ENCODE measurements around the gene EOLA1.
A peak's percentile ranks its signal among the peaks of the same experiment; 100 is the strongest.
"Not testable (repeated sequence)": the region's sequence is repeated elsewhere in the genome, so short reads cannot be mapped to it uniquely, and the experiment has no call there.

EOLA1 gene

GRCh38 chrX:149540621-149541520 is at the start of gene EOLA1:
TSS of gene EOLA1 (plus strand) at chrX:149541012. CDS start at chrX:149545631, 4,619 bp downstream.
- DNase-seq (ENCODE audit: low spot score): peak; percentile 81

DNA sequence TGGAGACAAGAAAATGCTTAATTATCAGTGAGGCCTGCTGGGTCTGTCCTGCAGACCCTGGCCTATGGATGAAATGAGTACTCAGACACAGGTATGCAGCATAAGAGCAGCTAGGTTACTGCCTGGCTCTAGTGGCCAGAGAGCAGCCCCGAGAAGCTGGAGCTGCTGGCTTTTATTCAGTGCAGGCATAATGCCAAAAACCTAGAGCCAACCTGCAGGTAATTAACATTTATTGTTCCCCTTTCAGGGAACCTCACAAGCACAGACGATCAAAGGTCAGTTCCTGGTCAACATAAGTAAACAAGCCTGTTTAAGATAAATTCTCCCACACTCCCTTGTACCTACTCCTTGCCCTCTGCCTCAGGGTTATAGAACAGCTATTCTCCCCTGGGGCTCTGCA is 49.0 kb upstream of the EOLA1 start:
- peak; percentile 55 for DNase-seq (ENCODE audit: low spot score)

GRCh38 chrX:149493567-149494562 is 46.9 kb upstream of the EOLA1 start:
- no peak for DNase-seq (ENCODE audit: low spot score)

DNA sequence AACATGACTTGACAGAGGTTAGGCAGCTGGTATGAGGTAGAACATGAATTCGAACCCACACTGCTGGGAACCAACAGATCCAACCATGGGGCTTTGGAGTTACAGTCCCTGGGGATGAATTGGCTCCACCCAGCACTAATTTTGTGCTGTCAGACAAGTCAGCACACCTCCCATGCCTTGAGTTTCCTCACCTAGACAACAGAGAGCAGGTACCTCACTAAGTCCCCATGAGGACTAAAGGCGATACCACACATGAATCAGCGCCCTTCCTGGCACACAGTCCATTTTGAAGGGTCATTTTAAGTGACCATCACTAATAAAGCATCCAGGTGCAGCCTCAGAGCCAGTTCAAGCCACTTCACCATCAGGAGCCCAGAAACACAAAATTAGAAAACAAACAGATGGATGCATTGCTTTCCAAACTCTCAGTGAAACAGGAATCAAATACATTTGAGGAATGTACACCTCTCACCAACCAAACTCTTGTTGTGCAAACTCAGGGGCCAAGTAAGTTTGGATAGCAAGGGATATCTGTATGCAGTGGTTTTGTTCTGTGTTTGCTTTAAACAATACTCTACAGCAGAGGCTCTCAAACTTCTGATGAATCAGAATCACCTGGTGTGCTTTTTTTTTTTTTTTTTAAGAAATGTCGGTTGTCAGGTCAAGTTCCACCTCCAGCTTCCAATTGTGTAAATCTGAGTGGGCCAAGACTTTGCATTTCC is 45.8 kb upstream of the EOLA1 start:
- DNase-seq (ENCODE audit: low spot score): no peak

GRCh38 chrX:149495573-149496071 is 45.2 kb upstream of the EOLA1 start:
- peak; percentile 67 for DNase-seq (ENCODE audit: low spot score)

DNA sequence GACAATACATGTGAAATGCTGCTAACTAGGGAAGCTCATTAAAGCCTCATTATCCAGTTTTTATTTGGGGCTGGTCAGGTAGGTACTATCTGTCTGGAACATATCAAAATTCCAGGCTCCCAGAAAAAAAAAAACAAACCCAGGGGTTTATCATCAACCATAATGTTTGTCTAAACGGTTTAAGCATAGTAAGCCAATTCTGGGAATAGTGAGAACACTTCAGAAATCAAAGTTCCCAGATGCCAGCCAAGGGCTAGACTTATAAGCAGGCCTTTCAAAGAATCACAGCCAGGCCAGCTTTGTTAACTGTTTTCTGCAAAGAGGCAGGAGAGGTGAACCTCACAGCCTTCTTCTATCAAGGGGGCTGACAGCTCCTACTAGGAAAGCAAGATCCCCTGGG is 43.8 kb upstream of the EOLA1 start:
- DNase-seq (ENCODE audit: low spot score): no peak

DNA sequence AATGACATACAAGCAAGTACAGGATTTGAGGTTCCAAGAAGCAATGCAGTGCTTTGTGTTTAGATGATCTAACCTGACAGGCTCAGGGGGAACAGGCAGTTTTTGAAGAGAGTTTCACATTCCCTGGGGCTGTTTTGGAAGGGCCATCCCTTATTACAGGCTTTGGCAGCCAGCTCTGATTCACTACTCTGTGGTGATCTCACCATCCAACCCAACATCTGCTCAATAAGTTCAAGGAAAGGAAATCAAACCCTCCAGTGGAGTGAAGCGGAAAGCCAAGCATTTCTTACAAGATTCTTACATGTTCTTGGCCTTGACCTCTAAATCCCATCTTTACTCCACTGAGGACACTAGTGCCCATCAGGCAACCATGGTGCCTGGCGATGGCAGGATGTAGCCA is 43.2 kb upstream of the EOLA1 start:
- no peak for DNase-seq (ENCODE audit: low spot score)

GRCh38 chrX:149498767-149499166 is 42.0 kb upstream of the EOLA1 start:
- no peak for DNase-seq (ENCODE audit: low spot score)

DNA sequence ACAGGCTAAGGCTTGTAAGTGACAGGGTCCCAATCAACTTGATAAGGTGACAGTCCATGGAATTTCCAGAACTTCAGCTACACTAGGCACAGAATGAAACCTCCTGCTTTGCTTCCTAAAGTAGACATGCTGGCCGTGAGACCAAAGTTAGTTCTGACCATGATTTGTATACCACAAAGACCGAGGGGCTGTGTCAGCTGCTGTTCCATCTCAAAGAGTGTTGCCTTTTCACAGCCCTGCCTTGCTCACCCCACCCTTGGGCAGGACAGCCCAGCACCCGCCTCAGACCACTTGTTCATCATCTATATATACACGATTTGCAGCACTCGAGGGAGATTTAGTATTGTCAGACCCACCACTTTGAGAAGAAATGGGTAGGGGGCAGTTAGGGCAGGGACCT is 41.0 kb upstream of the EOLA1 start:
- no peak for DNase-seq (ENCODE audit: low spot score)

GRCh38 chrX:149502923-149503322 is 37.9 kb upstream of the EOLA1 start:
- not testable (repeated sequence) for DNase-seq (ENCODE audit: low spot score)

GRCh38 chrX:149503446-149503845 is 37.4 kb upstream of the EOLA1 start:
- DNase-seq (ENCODE audit: low spot score): not testable (repeated sequence)

GRCh38 chrX:149504226-149504914 is 36.4 kb upstream of the EOLA1 start:
- DNase-seq (ENCODE audit: low spot score): no peak

- peak; percentile 71 for DNase-seq (ENCODE audit: low spot score)
Observed at GRCh38 chrX:149504915-149505651, 35.7 kb upstream of the EOLA1 start, which contains the start of gene IDS. TSS of gene IDS (minus strand) at chrX:149505306. CDS start at chrX:149505137, 169 bp downstream.

DNA sequence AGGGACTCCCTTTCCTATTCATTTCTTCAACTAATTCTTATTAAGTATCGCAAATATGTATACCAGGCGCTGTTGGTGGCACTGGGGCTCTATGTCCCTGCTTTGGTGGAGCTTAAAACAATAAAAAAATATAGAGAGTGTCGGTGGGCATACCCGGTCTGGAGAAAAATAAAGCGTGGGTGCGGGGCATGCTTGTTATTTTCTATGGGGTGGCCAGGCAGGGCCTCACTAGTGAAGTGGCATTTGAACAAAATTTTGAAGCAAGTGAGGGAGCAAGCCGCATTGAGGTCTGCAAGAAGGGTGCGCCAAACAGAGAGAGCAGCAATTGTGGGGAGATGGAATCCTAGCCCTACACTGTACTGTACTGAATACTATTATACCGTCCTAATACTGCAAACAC is 35.1 kb upstream of the EOLA1 start:
- no peak for DNase-seq (ENCODE audit: low spot score)

DNA sequence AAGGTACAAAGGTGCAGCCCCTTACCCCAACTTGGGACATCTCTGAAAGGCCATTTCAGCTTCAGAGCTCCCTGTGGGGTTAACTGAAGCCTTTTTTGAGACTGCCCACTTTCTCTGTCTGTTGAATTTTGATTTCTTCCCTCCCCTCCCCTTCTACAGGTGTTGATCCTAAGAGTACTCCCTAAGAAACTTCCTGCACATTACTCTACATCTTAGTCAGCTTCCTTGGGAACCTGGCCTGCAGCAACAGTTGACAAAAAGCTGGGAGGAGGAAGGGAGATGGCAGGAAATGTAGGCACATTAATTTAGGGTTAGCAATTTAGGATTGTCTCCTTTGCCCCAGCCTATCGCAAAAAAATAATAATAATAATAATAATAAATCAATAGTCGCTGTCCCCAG is 34.5 kb upstream of the EOLA1 start:
- no peak for DNase-seq (ENCODE audit: low spot score)

- DNase-seq (ENCODE audit: low spot score): no peak
Observed at GRCh38 chrX:149508467-149508866, 32.3 kb upstream of the EOLA1 start.

GRCh38 chrX:149510386-149510785 is 30.4 kb upstream of the EOLA1 start:
- DNase-seq (ENCODE audit: low spot score): no peak

DNA sequence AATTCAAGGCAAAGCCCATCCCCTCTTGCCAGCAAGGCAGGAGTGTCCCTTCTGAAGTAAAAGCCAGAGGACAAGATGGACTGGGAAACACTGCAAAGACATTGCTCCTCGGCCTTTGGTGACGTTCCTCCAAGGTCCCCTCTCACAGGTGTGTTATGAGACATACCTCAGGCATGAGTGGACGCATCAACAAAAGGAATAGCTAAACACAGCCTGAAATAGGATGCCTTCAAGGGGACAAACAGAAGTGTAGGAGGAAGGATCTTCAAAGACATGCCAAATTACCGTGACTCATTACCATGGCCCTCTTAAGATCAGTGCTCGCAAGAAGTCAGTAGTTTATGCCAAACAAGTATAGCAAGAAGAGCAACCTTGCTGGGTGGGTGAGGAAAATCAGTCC is 29.7 kb upstream of the EOLA1 start:
- peak; percentile 38 for DNase-seq (ENCODE audit: low spot score)

GRCh38 chrX:149512225-149512885 is 28.5 kb upstream of the EOLA1 start:
- DNase-seq (ENCODE audit: low spot score): no peak

Measured in LoVo (cell line).